H9 (cell line): Measurements from ENCODE around the gene PON2. TPM values are rescaled to one million over a fixed set of nuclear protein-coding genes. Genes with fewer than 3 reads are reported as not detected.

Experiments used
- DNase-seq: peaks from one replicate; pipeline ENCODE4 v3.0.0-alpha.2; 2017
- H2AFZ ChIP-seq: one replicate; pipeline ENCODE4 v1.6.1; 2013; ENCODE audit warnings: mild to moderate bottlenecking, low read length, control low read depth, moderate library complexity
- H2AK5ac ChIP-seq: 2 replicates; pipeline ENCODE4 v1.6.1; 2013; ENCODE audit warnings: low read length, control low read depth, mixed read lengths; ENCODE audit not compliant: insufficient read length
- H2BK120ac ChIP-seq: one replicate; pipeline ENCODE4 v1.6.1; 2013; ENCODE audit warnings: low read depth, mild to moderate bottlenecking, low read length, control low read depth, inconsistent platforms; ENCODE audit not compliant: poor library complexity, severe bottlenecking
- H2BK12ac ChIP-seq: 2 replicates; pipeline ENCODE4 v1.6.1; 2013; ENCODE audit warnings: low read length, control low read depth, mixed read lengths, low read depth; ENCODE audit not compliant: insufficient read length
- H2BK15ac ChIP-seq: 2 replicates; pipeline ENCODE4 v1.6.1; 2013; ENCODE audit warnings: low read depth, low read length, control low read depth
- H2BK20ac ChIP-seq: one replicate; pipeline ENCODE4 v1.6.1; 2013; ENCODE audit warnings: low read depth, mild to moderate bottlenecking, low read length, control low read depth, inconsistent platforms; ENCODE audit not compliant: poor library complexity, severe bottlenecking
- H2BK5ac ChIP-seq: 2 replicates; pipeline ENCODE4 v1.6.1; 2013; ENCODE audit warnings: low read length, control low read depth, mixed read lengths; ENCODE audit not compliant: insufficient read length
- H3K14ac ChIP-seq: 2 replicates; pipeline ENCODE4 v1.6.1; 2013; ENCODE audit warnings: low read length, control low read depth; ENCODE audit not compliant: insufficient read depth
- H3K18ac ChIP-seq: 2 replicates; pipeline ENCODE4 v1.6.1; 2013; ENCODE audit warnings: low read depth, mild to moderate bottlenecking, mixed read lengths, low read length, control low read depth; ENCODE audit not compliant: insufficient read length
- H3K23ac ChIP-seq: 2 replicates; pipeline ENCODE4 v1.6.1; 2013; ENCODE audit warnings: low read length, control low read depth, mixed read lengths, low read depth; ENCODE audit not compliant: insufficient read length
- H3K23me2 ChIP-seq: 2 replicates; pipeline ENCODE4 v1.6.1; 2013; ENCODE audit warnings: low read depth, mild to moderate bottlenecking, mixed read lengths, low read length, control low read depth; ENCODE audit not compliant: insufficient read length, poor library complexity, severe bottlenecking
- H3K27ac ChIP-seq: 2 replicates; pipeline ENCODE4 v1.5.1; 2013; ENCODE audit warnings: low read length, control low read depth, mixed read lengths, low read depth; ENCODE audit not compliant: insufficient read length
- H3K27me3 ChIP-seq: 2 replicates; pipeline ENCODE4 v1.6.1; 2013; ENCODE audit warnings: low read length, control low read depth, inconsistent platforms; ENCODE audit not compliant: insufficient read depth
- H3K4ac ChIP-seq: 2 replicates; pipeline ENCODE4 v1.6.1; 2013; ENCODE audit warnings: low read depth, mild to moderate bottlenecking, control low read depth, inconsistent platforms, low read length, moderate library complexity
- H3K4me1 ChIP-seq: 2 replicates; pipeline ENCODE4 v1.6.1; 2013; ENCODE audit warnings: low read length, control low read depth, inconsistent platforms; ENCODE audit not compliant: insufficient read depth
- H3K4me2 ChIP-seq: 2 replicates; pipeline ENCODE4 v1.6.1; 2013; ENCODE audit warnings: low read length, control low read depth, mixed read lengths; ENCODE audit not compliant: insufficient read length, insufficient read depth
- H3K56ac ChIP-seq: 2 replicates; pipeline ENCODE4 v1.6.1; 2013; ENCODE audit warnings: low read depth, mild to moderate bottlenecking, mixed read lengths, low read length, control low read depth; ENCODE audit not compliant: insufficient read length
- H3K79me1 ChIP-seq: 2 replicates; pipeline ENCODE4 v1.6.1; 2013; ENCODE audit warnings: low read depth, mild to moderate bottlenecking, moderate library complexity, low read length, control low read depth, inconsistent platforms; ENCODE audit not compliant: insufficient read depth, poor library complexity, severe bottlenecking
- H3K79me2 ChIP-seq: 2 replicates; pipeline ENCODE4 v1.6.1; 2013; ENCODE audit warnings: low read length, control low read depth, inconsistent platforms; ENCODE audit not compliant: insufficient read depth
- H3K9ac ChIP-seq: 2 replicates; pipeline ENCODE4 v1.6.1; 2013; ENCODE audit warnings: low read length, control low read depth, mixed read lengths; ENCODE audit not compliant: insufficient read length; ENCODE audit errors: extremely low read depth
- H3K9me3 ChIP-seq: one replicate; pipeline ENCODE4 v1.6.1; 2013; ENCODE audit warnings: low read depth, low read length, inconsistent platforms; ENCODE audit not compliant: control insufficient read depth
- H3T11ph ChIP-seq: one replicate; pipeline ENCODE4 v1.6.1; 2013; ENCODE audit warnings: mild to moderate bottlenecking, low read length, control low read depth, inconsistent platforms
- H4K20me1 ChIP-seq: one replicate; pipeline ENCODE4 v1.6.1; 2013; ENCODE audit not compliant: control insufficient read depth, insufficient read length, insufficient read depth
- H4K5ac ChIP-seq: 2 replicates; pipeline ENCODE4 v1.6.1; 2013; ENCODE audit warnings: low read depth, mild to moderate bottlenecking, mixed read lengths, low read length, control low read depth; ENCODE audit not compliant: insufficient read length
- H4K8ac ChIP-seq: replicated peaks from 2 replicates; pipeline ENCODE4 v1.6.1; 2013; ENCODE audit warnings: low read length, control low read depth, mixed read lengths, low read depth; ENCODE audit not compliant: insufficient read length
- H4K91ac ChIP-seq: 2 replicates; pipeline ENCODE4 v1.6.1; 2013; ENCODE audit warnings: low read depth, mild to moderate bottlenecking, moderate library complexity, mixed read lengths, low read length, control low read depth; ENCODE audit not compliant: insufficient read length
- H3K27ac Mint-ChIP-seq, 3 experiments: 2 replicates in 2 of 3; 3 replicates in 1 of 3; pipeline ENCODE4 v1.8.0; 2020 to 2021; ENCODE audit warnings: mixed read lengths in 3 of 3, mild to moderate bottlenecking in 1 of 3, moderate library complexity in 1 of 3
- H3K27me3 Mint-ChIP-seq: 2 replicates; pipeline ENCODE4 v1.8.0; 2021; ENCODE audit warnings: low read depth, mild to moderate bottlenecking, moderate library complexity, mixed read lengths
- H3K36me3 Mint-ChIP-seq, 3 experiments: 2 replicates in 2 of 3; 3 replicates in 1 of 3; pipeline ENCODE4 v1.8.0; 2020 to 2021; ENCODE audit warnings: low read depth in 3 of 3, mixed read lengths in 3 of 3; ENCODE audit not compliant: insufficient read depth in 1 of 3
- H3K4me1 Mint-ChIP-seq, 2 experiments: 2 replicates each; pipeline ENCODE4 v1.8.0; 2020; ENCODE audit warnings: mixed read lengths in 2 of 2
- H3K4me3 Mint-ChIP-seq, 2 experiments: 2 replicates in 1 of 2; 3 replicates in 1 of 2; pipeline ENCODE4 v1.8.0; 2020 to 2021; ENCODE audit warnings: mild to moderate bottlenecking in 2 of 2, mixed read lengths in 2 of 2, moderate library complexity in 1 of 2
- H3K9me3 Mint-ChIP-seq, 2 experiments: 2 replicates in 1 of 2; 3 replicates in 1 of 2; pipeline ENCODE4 v1.8.0; 2020; ENCODE audit warnings: mild to moderate bottlenecking in 2 of 2, mixed read lengths in 2 of 2, moderate library complexity in 1 of 2
- CTCF ChIP-seq: fragments of 200-600 bp; sonication (generic); conservative IDR thresholded peaks from 3 replicates; pipeline ENCODE4 v1.8.0; 2021; ENCODE audit warnings: antibody characterized with exemption, mild to moderate bottlenecking
- WGBS: extraction: QIAGEN DNeasy Blood & Tissue Kit; methylation state at CpG from one replicate; pipeline ENCODE4 v1.1.7; 2013; ENCODE audit warnings: missing lambda C conversion rate, low lambda C conversion rate, mixed read lengths; ENCODE audit not compliant: insufficient read length; ENCODE audit errors: extremely low coverage; 5-methylcytosine and 5-hydroxymethylcytosine counted together
- total RNA-seq: library from RNA; stranded (reverse); gene quantifications from 2 replicates; pipeline ENCODE4 v1.2.1, GENCODE V29; 2021

PON2 gene
- total RNA-seq, 1 experiment from 2014 or later, result 26.7 TPM

GRCh38 chr7:95436407-95436806 lies 1.6 kb upstream of the PON2 start:
- H2BK20ac ChIP-seq, result no peak overlapping the region
- H3K27ac ChIP-seq, result no peak overlapping the region
- no peak overlapping the region for H3K56ac ChIP-seq
- peaks cover 2% of the 10 kb centered on the region for H3K23me2 ChIP-seq
- H2AK5ac ChIP-seq, result no peak overlapping the region
- H3K14ac ChIP-seq, result no peak overlapping the region
- no peaks in the 10 kb centered on the region for H3K79me2 ChIP-seq
- no peaks in the 10 kb centered on the region for H3K9me3 ChIP-seq
- no peaks in the 10 kb centered on the region for H3K4me1 ChIP-seq
- H2BK12ac ChIP-seq, result no peak overlapping the region
- no peak overlapping the region for H2BK5ac ChIP-seq
- H2BK120ac ChIP-seq, result no peak overlapping the region
- Mint-ChIP-seq H3K4me3 (no peak overlapping the region), H3K36me3 (peaks cover 0 to 5% (median 4%) of the 10 kb centered on the region in 3 experiments; a peak in 4 of 7 replicates), H3K27ac (no peak overlapping the region), H3K9me3 (no peaks in the 10 kb centered on the region), H3K27me3 (peaks cover 1% of the 10 kb centered on the region; the same call in 1 of the 2 replicates), H3K4me1 (peaks cover 2 to 10% of the 10 kb centered on the region in 2 experiments; a peak in 3 of 4 replicates)
- no peaks in the 10 kb centered on the region for H4K20me1 ChIP-seq
- H4K91ac ChIP-seq, result no peak overlapping the region
- no peak overlapping the region for H2BK15ac ChIP-seq
- DNase-seq, result no peak
- no peak overlapping the region for H3K9ac ChIP-seq
- no peak overlapping the region for H2AFZ ChIP-seq
- H3K79me1 ChIP-seq, result no peaks in the 10 kb centered on the region
- H3K4me2 ChIP-seq, result no peak overlapping the region
- H3K18ac ChIP-seq, result no peak overlapping the region
- H3K27me3 ChIP-seq, result no peaks in the 10 kb centered on the region
- no peak overlapping the region for H3T11ph ChIP-seq
- no peak overlapping the region for H3K4ac ChIP-seq
- H3K23ac ChIP-seq, result no peak overlapping the region
- no CpG with 5 or more reads among the region's 4 CpGs for WGBS
- TF ChIP-seq CTCF, result no peak
- H4K5ac ChIP-seq, result no peak overlapping the region
- no peak overlapping the region for H4K8ac ChIP-seq
